Activated effector memory CD4-positive, alpha-beta T cell treated with Interleukin-2 at 50 U/mL for 16 hours (primary cell): ENCODE measurements around the gene IGFL2.
"Not testable (repeated sequence)": the region's sequence is repeated elsewhere in the genome, so short reads cannot be mapped to it uniquely, and the experiment has no call there.

Source experiments
- DNase-seq: peaks from one replicate; pipeline ENCODE4 v3.0.0-alpha.2; 2020

Gene IGFL2

GRCh38 chr19:46144756-46145155 lies 3.3 kb upstream of the IGFL2 start:
- DNase-seq = no peak

GRCh38 chr19:46147166-46147740 lies 785 bp upstream of the IGFL2 start:
- DNase-seq = no peak

GRCh38 chr19:46150606-46151005 lies 2.6 kb downstream of the IGFL2 start:
- no peak for DNase-seq

GRCh38 chr19:46155237-46155636 lies 7.2 kb downstream of the IGFL2 start:
- no peak for DNase-seq

- no peak for DNase-seq
These were observed 11.6 kb downstream of the IGFL2 start for GRCh38 chr19:46159418-46160232.

GRCh38 chr19:46160233-46160775 lies 12.3 kb downstream of the IGFL2 start:
- DNase-seq = no peak

GRCh38 chr19:46161642-46162257 lies 13.7 kb downstream of the IGFL2 start:
- not testable (repeated sequence) for DNase-seq

GRCh38 chr19:46162731-46163130 lies 14.7 kb downstream of the IGFL2 start:
- no peak for DNase-seq

GRCh38 chr19:46173886-46174480 lies 25.9 kb downstream of the IGFL2 start:
- DNase-seq = no peak

GRCh38 chr19:46176116-46176860 lies 28.2 kb downstream of the IGFL2 start:
- DNase-seq = no peak

GRCh38 chr19:46179076-46179759 lies 31.2 kb downstream of the IGFL2 start:
- no peak for DNase-seq

- DNase-seq = no peak
These were observed 32.8 kb downstream of the IGFL2 start for GRCh38 chr19:46180701-46181387.

- no peak for DNase-seq
These were observed 33.3 kb downstream of the IGFL2 start for GRCh38 chr19:46181388-46181779.

GRCh38 chr19:46182476-46182875 lies 34.4 kb downstream of the IGFL2 start:
- no peak for DNase-seq

- not testable (repeated sequence) for DNase-seq
These were observed 37.0 kb downstream of the IGFL2 start for GRCh38 chr19:46184775-46185710.

GRCh38 chr19:46186101-46186716 lies 38.2 kb downstream of the IGFL2 start:
- no peak for DNase-seq

- DNase-seq = no peak
These were observed 38.7 kb downstream of the IGFL2 start for GRCh38 chr19:46186717-46187101.

GRCh38 chr19:46189971-46190888 lies 42.2 kb downstream of the IGFL2 start:
- DNase-seq = no peak

- no peak for DNase-seq
These were observed 43.3 kb downstream of the IGFL2 start for GRCh38 chr19:46191356-46191755.
